Cardiac muscle cell (in vitro differentiated cells and primary cell): ENCODE data around the gene TUBB2A. TPM values are rescaled to one million over a fixed set of nuclear protein-coding genes. Genes with fewer than 3 reads are reported as not detected.

Experiments
- DNase-seq, 2 donors: peaks; one replicate each; pipeline versions ENCODE4 v3.0.0 to v3.0.0-alpha.2; 2010 to 2017; ENCODE audit warnings: low read depth in 1 of 2, low spot score in 1 of 2
- H3K27ac ChIP-seq: fragments of 200-600 bp; sonication (generic); 2 replicates; pipeline ENCODE4 v1.5.1; 2016
- H3K27me3 ChIP-seq: fragments of 200-600 bp; sonication (generic); 2 replicates; pipeline ENCODE4 v1.6.0; 2016; ENCODE audit warnings: control low read depth
- H3K36me3 ChIP-seq: fragments of 200-600 bp; sonication (generic); 2 replicates; pipeline ENCODE4 v1.5.1; 2016; ENCODE audit warnings: control low read depth
- H3K4me1 ChIP-seq: fragments of 200-600 bp; sonication (generic); 2 replicates; pipeline ENCODE4 v1.8.1; 2017; ENCODE audit warnings: low read depth, mild to moderate bottlenecking, mixed run types
- H3K4me3 ChIP-seq: fragments of 200-600 bp; sonication (generic); 2 replicates; pipeline ENCODE4 v1.5.1; 2016; ENCODE audit warnings: mild to moderate bottlenecking
- H3K9me3 ChIP-seq: fragments of 200-600 bp; sonication (generic); 2 replicates; pipeline ENCODE4 v1.5.1; 2017; ENCODE audit warnings: low read depth, mild to moderate bottlenecking, control low read depth
- CTCF ChIP-seq: IDR thresholded peaks from 2 replicates; pipeline ENCODE4 v1.5.1; 2012; ENCODE audit warnings: low read depth, mild to moderate bottlenecking, low read length
- polyA plus RNA-seq: library from polyadenylated mRNA; unstranded; fragments of >200 nt; fragmentation: Nextera tagmentation; extraction: Ambion mirVana; gene quantifications from 2 replicates; pipeline ENCODE4 v1.2.1, GENCODE V29; 2016
- total RNA-seq: library from RNA; depleted of rRNA; stranded (reverse); fragments of >200 nt; gene quantifications from 2 replicates; pipeline ENCODE4 v1.2.3, GENCODE V29; 2016

Gene TUBB2A
- total RNA-seq (46.3 and 95.3 TPM in 2 replicates), polyA plus RNA-seq (59.9 and 110 TPM in 2 replicates)

- Histone ChIP-seq H3K9me3 (no peaks in the 10 kb centered on the region), H3K4me3 (peak within 1 kb of the TSS; percentile 90), H3K27me3 (no peaks in the 10 kb centered on the region), H3K4me1 (peaks cover 4% of the 10 kb centered on the region), H3K36me3 (peaks cover 3% of the 10 kb centered on the region), H3K27ac (no peak within 1 kb of the TSS)
- DNase-seq = peak; percentile 80 to 87
- TF ChIP-seq CTCF = peak; percentile 20
These were observed at the start of gene TUBB2A for GRCh38 chr6:3157131-3157933. Gene TUBB2A, minus strand, starts transcription at chr6:3157544. Its CDS starts 81 bp downstream, at chr6:3157463.

- peaks cover 14% of the 10 kb centered on the region for H3K4me1 ChIP-seq
- peak; percentile 12 for TF ChIP-seq CTCF
- no peak overlapping the region for H3K27ac ChIP-seq
- H3K27me3 ChIP-seq = no peaks in the 10 kb centered on the region
- no peak for DNase-seq
- H3K36me3 ChIP-seq = no peaks in the 10 kb centered on the region
- H3K9me3 ChIP-seq = no peaks in the 10 kb centered on the region
- no peak overlapping the region for H3K4me3 ChIP-seq
These were observed 49.1 kb upstream of the TUBB2A start for GRCh38 chr6:3206339-3207015.

GRCh38 chr6:3205913-3206312 is 48.6 kb upstream of the TUBB2A start:
- H3K4me3 ChIP-seq = no peak overlapping the region
- H3K36me3 ChIP-seq = no peaks in the 10 kb centered on the region
- no peaks in the 10 kb centered on the region for H3K27me3 ChIP-seq
- no peak overlapping the region for H3K27ac ChIP-seq
- peak in 1 of 2 donors; percentile 95 for DNase-seq
- peaks cover 14% of the 10 kb centered on the region for H3K4me1 ChIP-seq
- TF ChIP-seq CTCF = no peak
- H3K9me3 ChIP-seq = no peaks in the 10 kb centered on the region

- Histone ChIP-seq H3K36me3 (no peaks in the 10 kb centered on the region), H3K9me3 (no peaks in the 10 kb centered on the region), H3K27ac (no peak overlapping the region), H3K4me3 (no peak overlapping the region), H3K4me1 (peaks cover 13% of the 10 kb centered on the region), H3K27me3 (no peaks in the 10 kb centered on the region)
- DNase-seq = no peak
- no peak for TF ChIP-seq CTCF
These were observed 47.6 kb upstream of the TUBB2A start for GRCh38 chr6:3204921-3205320.

DNA sequence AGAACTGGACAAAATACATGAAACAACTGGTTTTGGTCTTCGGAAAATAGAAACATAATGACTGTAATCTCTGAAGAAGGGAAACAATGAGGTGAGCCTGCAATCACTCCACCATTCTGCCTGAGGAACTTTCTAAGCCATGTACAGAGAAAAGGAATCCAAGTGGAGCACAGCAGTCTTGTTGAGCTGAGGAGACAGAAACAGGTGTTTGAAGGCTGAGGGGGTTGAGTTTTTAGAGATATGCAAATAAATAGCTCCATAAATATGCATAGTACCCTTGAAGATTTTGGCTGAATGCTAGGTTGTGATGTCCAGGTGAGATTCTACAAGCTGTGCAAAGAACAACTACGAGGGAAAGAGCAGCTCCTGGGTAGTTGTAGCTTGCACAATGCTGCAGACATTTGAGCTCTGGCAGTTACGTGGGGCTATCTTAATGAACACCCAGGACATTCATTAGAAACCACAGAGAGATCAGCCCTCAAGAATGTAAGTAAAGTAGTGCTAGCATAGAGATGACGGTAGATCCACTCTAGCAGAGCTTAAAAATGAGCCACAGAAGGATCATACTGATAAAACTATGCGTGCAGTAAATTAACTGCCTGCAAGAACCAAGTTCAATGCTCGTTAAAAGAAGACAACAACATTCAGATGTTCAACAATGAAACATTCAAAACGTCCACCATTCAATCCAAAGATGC is 45.8 kb upstream of the TUBB2A start:
- Histone ChIP-seq H3K4me3 (no peak overlapping the region), H3K4me1 (peaks cover under 1% of the 10 kb centered on the region), H3K27me3 (no peaks in the 10 kb centered on the region), H3K9me3 (no peaks in the 10 kb centered on the region), H3K36me3 (no peaks in the 10 kb centered on the region), H3K27ac (no peak overlapping the region)
- no peak for TF ChIP-seq CTCF
- peak in 1 of 2 donors; percentile 83 for DNase-seq
